Measurements from ENCODE around the gene GAPDH.
A peak's percentile ranks its signal among the peaks of the same experiment; 100 is the strongest.

Gene GAPDH

DNA sequence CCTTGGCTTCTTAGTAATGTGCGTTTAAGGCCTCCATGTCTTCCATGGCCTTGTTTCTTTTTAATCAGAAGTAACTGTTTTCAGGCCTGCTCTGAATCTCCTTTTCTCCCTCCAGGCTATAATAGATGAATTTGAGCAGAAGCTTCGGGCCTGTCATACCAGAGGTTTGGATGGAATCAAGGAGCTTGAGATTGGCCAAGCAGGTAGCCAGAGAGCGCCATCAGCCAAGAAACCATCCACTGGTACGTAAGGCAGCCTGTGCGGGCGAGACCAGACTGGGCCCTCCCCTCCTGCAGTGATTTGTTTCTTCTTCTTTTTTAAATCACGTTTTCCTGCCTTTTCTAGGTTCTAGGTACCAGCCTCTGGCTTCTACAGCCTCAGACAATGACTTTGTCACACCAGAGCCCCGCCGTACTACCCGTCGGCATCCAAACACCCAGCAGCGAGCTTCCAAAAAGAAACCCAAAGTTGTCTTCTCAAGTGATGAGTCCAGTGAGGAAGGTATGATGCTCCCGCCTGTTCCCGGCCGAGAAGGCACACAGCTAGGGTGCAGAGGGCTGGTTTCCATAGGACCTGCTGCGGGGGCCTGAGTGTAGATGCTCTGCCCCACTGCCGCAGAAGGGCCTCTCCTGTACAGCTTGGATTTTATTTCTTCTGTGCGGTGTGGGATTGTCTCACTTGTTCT is 3.6 kb upstream of the GAPDH start:
- no peak for DNase-seq

DNA sequence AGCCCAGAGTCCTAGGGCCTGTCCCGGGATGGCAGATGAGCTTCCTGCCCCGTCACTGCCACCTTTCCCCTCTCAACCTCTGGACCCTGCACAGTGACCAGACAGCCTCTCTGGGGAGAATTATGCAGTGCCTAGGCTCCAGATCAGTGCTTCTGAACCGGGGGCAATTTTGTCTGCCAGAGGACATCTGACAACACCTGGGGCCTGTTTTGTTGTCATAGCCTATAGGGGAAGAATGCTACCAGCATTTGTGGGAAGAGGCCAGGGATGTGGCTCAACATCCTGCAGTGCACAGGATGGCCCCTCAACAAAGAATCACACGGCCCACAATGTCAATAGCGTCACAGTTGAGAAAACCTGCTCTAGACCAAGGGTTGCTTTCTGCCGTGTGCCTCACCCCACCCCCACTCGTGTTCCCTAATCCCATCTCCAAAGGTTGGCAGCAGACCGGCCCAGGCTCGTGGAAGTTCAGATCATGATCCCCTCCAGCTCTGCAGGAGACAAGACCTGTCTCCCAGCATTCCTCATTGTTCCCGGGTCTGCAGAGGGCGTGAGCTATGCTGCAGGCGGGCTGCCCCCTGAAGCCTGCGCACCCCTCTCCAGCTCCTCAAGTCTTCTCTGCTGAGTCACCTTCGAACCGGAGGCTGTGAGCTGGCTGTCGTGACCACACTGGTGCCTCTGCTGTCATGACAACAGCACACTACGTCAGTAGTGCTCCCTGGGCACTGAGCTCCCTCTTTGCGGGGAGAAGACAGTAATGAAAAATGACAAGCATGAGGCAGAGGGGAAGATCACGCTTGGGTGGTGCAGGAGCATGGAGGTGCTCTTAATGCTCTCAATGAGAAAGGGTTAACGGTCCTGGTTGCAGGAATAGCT is 2.0 kb upstream of the GAPDH start:
- peak; percentile 94 for DNase-seq

DNA sequence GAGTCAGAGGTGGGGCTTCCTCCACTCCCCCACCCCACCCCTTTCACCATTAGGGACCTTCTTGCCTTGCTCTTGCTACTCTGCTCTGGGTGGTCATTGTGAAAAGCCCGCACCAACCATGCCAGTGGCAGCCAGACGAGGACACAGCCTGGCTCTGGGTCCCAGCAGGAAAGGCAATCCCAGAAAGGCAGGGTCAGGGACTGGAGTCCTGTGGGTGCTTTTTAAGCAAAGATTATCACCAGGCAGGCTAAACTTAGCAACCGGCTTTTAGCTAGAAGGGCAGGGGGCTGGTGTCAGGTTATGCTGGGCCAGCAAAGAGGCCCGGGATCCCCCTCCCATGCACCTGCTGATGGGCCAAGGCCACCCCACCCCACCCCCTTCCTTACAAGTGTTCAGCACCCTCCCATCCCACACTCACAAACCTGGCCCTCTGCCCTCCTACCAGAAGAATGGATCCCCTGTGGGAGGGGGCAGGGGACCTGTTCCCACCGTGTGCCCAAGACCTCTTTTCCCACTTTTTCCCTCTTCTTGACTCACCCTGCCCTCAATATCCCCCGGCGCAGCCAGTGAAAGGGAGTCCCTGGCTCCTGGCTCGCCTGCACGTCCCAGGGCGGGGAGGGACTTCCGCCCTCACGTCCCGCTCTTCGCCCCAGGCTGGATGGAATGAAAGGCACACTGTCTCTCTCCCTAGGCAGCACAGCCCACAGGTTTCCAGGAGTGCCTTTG is 1.2 kb upstream of the GAPDH start:
- DNase-seq: peak; percentile 80

DNA sequence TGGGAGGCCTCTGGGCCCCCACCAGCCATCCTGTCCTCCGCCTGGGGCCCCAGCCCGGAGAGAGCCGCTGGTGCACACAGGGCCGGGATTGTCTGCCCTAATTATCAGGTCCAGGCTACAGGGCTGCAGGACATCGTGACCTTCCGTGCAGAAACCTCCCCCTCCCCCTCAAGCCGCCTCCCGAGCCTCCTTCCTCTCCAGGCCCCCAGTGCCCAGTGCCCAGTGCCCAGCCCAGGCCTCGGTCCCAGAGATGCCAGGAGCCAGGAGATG is 729 bp upstream of the GAPDH start:
- DNase-seq: no peak

DNA sequence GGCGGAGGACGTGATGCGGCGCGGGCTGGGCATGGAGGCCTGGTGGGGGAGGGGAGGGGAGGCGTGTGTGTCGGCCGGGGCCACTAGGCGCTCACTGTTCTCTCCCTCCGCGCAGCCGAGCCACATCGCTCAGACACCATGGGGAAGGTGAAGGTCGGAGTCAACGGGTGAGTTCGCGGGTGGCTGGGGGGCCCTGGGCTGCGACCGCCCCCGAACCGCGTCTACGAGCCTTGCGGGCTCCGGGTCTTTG is 303 bp downstream of the GAPDH start:
- DNase-seq: no peak

DNA sequence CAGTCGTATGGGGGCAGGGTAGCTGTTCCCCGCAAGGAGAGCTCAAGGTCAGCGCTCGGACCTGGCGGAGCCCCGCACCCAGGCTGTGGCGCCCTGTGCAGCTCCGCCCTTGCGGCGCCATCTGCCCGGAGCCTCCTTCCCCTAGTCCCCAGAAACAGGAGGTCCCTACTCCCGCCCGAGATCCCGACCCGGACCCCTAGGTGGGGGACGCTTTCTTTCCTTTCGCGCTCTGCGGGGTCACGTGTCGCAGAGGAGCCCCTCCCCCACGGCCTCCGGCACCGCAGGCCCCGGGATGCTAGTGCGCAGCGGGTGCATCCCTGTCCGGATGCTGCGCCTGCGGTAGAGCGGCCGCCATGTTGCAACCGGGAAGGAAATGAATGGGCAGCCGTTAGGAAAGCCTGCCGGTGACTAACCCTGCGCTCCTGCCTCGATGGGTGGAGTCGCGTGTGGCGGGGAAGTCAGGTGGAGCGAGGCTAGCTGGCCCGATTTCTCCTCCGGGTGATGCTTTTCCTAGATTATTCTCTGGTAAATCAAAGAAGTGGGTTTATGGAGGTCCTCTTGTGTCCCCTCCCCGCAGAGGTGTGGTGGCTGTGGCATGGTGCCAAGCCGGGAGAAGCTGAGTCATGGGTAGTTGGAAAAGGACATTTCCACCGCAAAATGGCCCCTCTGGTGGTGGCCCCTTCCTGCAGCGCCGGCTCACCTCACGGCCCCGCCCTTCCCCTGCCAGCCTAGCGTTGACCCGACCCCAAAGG is 804 bp downstream of the GAPDH start:
- peak; percentile 91 for DNase-seq

DNA sequence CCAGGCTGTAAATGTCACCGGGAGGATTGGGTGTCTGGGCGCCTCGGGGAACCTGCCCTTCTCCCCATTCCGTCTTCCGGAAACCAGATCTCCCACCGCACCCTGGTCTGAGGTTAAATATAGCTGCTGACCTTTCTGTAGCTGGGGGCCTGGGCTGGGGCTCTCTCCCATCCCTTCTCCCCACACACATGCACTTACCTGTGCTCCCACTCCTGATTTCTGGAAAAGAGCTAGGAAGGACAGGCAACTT is 1.3 kb downstream of the GAPDH start:
- no peak for DNase-seq

DNA sequence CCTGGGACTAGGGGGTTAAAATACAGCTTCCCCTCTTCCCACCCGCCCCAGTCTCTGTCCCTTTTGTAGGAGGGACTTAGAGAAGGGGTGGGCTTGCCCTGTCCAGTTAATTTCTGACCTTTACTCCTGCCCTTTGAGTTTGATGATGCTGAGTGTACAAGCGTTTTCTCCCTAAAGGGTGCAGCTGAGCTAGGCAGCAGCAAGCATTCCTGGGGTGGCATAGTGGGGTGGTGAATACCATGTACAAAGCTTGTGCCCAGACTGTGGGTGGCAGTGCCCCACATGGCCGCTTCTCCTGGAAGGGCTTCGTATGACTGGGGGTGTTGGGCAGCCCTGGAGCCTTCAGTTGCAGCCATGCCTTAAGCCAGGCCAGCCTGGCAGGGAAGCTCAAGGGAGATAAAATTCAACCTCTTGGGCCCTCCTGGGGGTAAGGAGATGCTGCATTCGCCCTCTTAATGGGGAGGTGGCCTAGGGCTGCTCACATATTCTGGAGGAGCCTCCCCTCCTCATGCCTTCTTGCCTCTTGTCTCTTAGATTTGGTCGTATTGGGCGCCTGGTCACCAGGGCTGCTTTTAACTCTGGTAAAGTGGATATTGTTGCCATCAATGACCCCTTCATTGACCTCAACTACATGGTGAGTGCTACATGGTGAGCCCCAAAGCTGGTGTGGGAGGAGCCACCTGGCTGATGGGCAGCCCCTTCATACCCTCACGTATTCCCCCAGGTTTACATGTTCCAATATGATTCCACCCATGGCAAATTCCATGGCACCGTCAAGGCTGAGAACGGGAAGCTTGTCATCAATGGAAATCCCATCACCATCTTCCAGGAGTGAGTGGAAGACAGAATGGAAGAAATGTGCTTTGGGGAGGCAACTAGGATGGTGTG is 1.9 kb downstream of the GAPDH start:
- no peak for DNase-seq

DNA sequence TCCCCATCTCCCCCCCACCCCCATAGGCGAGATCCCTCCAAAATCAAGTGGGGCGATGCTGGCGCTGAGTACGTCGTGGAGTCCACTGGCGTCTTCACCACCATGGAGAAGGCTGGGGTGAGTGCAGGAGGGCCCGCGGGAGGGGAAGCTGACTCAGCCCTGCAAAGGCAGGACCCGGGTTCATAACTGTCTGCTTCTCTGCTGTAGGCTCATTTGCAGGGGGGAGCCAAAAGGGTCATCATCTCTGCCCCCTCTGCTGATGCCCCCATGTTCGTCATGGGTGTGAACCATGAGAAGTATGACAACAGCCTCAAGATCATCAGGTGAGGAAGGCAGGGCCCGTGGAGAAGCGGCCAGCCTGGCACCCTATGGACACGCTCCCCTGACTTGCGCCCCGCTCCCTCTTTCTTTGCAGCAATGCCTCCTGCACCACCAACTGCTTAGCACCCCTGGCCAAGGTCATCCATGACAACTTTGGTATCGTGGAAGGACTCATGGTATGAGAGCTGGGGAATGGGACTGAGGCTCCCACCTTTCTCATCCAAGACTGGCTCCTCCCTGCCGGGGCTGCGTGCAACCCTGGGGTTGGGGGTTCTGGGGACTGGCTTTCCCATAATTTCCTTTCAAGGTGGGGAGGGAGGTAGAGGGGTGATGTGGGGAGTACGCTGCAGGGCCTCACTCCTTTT is 2.7 kb downstream of the GAPDH start:
- no peak for DNase-seq

DNA sequence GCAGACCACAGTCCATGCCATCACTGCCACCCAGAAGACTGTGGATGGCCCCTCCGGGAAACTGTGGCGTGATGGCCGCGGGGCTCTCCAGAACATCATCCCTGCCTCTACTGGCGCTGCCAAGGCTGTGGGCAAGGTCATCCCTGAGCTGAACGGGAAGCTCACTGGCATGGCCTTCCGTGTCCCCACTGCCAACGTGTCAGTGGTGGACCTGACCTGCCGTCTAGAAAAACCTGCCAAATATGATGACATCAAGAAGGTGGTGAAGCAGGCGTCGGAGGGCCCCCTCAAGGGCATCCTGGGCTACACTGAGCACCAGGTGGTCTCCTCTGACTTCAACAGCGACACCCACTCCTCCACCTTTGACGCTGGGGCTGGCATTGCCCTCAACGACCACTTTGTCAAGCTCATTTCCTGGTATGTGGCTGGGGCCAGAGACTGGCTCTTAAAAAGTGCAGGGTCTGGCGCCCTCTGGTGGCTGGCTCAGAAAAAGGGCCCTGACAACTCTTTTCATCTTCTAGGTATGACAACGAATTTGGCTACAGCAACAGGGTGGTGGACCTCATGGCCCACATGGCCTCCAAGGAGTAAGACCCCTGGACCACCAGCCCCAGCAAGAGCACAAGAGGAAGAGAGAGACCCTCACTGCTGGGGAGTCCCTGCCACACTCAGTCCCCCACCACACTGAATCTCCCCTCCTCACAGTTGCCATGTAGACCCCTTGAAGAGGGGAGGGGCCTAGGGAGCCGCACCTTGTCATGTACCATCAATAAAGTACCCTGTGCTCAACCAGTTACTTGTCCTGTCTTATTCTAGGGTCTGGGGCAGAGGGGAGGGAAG is 3.5 kb downstream of the GAPDH start:
- DNase-seq: peak; percentile 95

DNA sequence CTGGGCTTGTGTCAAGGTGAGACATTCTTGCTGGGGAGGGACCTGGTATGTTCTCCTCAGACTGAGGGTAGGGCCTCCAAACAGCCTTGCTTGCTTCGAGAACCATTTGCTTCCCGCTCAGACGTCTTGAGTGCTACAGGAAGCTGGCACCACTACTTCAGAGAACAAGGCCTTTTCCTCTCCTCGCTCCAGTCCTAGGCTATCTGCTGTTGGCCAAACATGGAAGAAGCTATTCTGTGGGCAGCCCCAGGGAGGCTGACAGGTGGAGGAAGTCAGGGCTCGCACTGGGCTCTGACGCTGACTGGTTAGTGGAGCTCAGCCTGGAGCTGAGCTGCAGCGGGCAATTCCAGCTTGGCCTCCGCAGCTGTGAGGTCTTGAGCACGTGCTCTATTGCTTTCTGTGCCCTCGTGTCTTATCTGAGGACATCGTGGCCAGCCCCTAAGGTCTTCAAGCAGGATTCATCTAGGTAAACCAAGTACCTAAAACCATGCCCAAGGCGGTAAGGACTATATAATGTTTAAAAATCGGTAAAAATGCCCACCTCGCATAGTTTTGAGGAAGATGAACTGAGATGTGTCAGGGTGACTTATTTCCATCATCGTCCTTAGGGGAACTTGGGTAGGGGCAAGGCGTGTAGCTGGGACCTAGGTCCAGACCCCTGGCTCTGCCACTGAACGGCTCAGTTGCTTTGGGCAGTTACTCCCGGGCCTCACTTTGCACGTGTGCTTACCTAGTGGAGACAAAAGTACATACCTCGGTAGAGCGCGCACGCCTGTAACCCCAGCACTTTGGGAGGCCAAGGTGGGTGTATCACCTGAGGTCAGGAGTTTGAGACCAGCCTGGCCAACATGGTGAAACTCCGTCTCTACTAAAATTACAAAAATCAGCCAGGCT is 4.3 kb downstream of the GAPDH start:
- no peak for DNase-seq

DNA sequence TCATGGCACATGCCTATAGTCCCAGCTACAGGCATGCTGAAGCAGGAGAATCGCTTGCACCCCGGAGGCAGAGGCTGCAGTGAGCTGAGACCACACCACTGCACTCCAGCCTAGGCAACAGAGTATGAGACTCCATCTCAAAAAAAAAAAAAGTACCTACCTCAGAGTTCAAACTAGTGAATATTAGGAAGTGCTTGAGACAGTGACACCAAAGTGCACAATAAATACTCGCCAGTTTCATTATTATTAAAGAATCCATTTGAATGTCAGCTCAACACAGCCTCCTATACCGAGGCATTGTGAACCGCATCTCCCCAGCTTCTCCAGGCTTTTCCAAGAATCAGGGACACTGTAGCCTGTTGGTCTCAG is 5.0 kb downstream of the GAPDH start:
- DNase-seq: no peak

DNA sequence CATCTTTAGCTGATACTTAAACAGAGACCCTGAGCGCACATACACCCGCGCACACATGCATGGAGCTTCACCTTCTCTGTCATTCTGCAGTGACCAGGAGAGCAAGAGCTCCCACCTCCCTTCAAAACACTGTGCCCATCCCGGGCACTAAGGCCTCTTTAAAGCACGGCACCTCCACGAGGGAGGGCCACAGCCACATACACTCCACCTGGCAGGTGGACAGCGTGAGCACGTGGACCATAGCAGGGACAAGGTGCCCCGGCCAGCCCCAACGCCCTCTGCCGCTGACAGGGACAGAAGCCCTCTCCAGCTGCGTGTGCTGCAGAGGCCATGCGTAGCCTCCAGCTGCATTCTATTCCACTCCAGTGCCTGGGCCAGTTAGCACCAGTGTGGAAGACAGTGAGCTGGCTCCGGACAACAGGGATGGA is 5.4 kb downstream of the GAPDH start:
- DNase-seq: no peak

DNA sequence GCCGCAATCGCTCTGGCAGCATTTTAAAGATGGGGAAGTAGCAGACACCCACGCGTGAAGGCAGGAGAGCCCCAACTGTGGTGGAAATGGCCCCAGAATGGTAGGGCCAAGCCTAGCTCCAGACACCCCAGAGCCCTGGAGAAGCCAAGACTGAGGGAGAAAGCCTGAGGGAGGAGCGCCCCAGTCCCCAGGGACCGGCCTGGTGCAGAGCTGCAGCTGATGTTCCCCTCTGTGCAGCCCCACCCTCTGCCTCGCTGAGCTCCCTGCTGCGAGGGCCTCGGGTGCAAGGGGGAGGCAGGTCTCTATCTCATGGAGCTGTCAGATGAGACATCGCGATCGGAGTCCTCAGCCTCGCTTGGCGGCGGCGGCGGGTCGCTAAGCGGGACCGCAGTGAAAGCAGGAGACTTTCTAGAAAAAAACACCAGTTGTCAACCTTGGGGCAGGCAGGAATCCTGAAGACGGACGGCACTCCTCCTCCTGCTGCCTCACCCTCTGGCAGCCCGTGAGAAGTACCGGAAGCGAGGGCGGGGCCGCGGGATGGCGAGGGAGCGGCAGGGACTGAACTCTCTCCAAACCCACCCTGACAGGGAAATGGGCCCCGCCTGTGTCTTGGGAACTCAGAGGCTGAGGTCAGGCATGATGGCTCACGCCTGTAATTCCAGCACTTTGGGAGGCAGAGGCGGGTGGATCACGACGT is 6.0 kb downstream of the GAPDH start:
- peak; percentile 87 for DNase-seq

DNA sequence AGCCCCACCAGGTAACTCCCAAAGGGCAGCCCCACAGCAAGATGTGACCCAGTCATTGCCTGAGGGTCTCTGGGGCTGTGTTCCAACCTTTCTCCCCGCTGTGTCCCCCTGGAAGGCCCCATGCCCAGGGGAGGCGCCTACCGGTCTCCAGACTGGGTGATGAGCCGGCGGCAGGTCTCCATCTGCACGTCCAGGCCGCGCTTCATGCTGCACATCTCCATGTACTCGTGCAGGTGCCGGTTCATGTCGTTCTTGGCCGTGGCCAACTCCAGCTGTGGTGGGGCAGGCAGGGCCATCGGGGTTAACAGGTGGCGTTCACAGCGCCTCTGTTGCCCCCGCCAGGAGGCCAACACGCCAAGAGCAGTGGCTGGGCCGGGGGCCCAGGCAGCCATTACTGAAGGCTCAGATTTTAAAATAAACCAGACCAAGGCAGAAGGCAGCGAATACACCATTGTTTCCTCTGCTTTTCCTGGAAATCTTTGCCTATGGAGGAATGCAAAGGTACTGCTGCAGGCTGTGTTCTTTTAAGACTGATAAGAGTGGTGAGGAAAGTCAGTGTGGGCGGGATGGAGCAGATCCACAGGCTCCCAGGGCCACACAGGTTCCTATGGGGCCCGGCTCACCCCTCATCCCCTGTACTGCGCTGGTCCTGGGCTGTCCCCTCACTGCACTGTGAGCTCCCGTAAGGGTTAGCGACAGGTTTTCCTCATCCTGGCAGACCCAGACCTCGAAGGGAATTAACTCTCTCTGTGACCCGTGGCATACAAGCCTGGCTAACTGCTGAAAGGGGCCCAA is 7.3 kb downstream of the GAPDH start:
- DNase-seq: no peak

DNA sequence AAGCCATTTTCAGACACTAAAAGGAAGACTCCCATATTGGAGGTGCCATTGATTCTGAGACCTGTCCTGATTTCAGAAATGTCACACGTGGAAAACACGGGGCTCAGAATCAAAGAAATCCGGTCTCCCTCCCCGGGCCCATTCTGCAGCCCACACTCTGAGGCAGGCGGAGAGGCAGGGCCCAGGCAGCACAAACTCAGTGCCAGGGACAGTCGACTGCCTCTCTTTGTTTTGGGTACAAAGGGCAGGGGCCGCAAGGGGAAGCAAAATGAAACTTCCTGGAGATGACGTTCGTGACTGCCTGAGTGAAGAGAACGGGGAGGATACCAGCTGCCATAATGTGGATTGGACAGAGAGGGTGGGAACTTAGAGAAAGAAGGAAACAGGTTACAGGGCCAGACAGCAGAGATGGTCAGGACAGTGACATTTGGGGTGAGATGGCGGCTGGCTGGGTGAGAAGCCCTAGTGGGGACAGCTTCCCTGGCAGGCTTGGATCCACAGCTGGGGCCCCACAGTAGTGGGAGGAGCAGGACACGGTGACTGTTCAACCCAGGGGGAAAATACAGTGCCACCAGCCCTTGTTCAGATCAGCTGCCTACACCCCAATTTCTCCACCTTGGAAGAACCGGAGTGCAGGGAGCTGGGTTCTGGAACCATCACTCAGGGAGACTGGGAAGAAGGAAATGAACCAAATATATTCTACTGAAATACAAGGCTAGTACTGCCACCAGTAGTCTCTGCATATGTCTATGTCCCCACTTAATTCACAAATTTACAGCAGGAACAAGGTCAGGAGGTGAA is 8.1 kb downstream of the GAPDH start:
- no peak for DNase-seq

DNA sequence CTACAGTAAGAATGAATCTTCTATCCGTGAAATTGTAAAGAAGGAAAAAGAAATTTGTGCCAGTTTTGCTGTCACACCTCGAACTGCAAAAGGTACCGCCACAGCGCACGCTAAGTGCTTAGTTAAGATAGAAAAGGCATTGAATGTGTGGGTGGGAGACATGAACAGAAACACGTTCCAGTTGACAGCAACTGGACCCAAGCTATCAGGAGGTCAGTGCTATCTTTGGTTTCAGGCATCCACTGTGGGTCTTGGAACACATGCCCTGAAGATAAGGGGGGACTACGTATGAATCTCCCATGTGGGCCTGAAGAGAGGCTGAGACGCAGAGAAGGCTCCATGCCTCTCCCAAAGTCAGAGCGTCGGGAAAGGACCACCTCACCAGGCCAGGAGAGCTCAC is 11.7 kb downstream of the GAPDH start:
- no peak for DNase-seq

DNA sequence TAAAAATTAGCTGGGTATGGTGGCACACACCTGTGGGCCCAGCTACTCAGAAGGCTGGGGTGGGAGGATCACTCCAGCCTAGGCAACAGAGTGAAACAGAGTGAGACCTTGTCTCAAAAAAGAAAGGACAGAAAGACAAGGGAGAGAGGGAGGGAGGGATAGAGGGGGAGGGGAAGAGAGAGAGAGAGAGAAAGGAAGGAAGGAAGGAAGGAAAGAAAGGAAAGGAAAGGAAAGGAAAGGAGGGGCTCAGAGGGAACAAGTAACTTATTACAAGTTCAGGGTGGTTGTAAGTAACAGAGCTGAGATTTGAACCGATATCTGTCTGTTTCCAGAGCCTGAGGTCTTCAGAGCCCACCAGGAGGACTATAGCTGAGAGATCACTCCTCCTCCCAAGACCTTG is 13.2 kb downstream of the GAPDH start:
- DNase-seq: no peak

Data from activated effector memory CD4-positive, alpha-beta T cell treated with anti-CD3 and anti-CD28 coated beads, Interleukin-2, amount 50 U/mL, for 16 hours (primary cell).